GM18505 (cell line): Measurements from ENCODE around the gene OTOG.

ENCODE experiments used
- ATAC-seq: cut with Tn5 transposase; IDR thresholded peaks from one replicate; pipeline ENCODE4 v1.9.1; 2021; ENCODE audit not compliant: unreplicated experiment
- POLR2A ChIP-seq: IDR thresholded peaks from 4 replicates; pipeline ENCODE4 v1.6.1; 2011; ENCODE audit warnings: borderline replicate concordance; ENCODE audit not compliant: insufficient read depth, insufficient read length; ENCODE audit errors: extremely low read depth

OTOG gene

DNA sequence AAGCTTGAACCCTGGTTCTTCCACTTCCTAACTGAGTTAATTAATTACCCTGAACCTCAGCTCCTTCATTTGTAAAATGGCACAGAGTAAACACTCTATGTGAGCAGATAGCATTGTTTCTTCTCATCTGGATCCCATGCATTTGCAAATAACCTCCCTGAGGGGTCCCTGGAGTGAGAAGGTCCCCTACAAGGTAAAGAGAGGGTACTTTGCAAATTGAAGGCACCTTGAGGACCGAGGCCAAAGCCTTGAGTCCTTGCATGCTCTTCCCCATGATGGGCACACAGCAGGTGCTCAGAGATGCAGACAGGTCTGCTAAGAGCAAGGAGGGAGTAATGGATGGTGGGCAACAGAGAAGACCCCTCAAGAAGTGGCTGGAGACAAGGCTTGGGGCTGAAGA lies 33.2 kb downstream of the OTOG start:
- no peak for ATAC-seq
- no peak for TF ChIP-seq POLR2A

DNA sequence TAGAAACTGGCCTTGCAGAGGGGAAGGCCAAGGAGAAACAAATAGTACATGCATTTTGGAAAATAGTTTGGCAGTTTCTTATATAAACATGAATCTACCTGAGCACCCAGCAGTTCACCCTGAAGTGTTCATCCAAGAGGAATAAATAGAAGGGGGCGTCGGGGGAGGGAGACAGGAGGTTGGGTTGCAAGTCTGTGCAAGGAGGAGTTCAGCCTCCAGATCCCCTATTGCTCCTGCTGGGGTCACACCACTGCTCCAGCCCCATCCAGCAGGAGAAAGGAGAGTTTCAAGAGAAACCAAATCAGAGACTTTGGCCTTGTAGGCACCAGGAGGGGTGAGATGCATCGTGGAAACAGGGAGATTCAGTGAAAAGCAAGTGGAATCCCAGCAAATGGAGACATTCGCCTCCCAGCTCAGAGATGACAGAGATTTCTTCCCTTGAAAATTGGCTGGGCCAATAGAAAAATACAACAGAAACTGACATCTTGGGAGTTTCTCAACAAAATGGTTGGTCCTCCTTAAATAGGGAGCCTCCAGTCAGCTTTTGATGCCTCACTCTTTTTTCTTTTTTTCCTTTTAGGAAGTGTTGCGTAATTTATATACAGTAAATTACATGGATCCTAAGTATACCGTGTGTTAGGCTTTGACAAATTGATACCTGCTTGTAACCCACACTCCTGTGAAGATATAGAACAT lies 34.1 kb downstream of the OTOG start:
- no peak for TF ChIP-seq POLR2A
- no peak for ATAC-seq

DNA sequence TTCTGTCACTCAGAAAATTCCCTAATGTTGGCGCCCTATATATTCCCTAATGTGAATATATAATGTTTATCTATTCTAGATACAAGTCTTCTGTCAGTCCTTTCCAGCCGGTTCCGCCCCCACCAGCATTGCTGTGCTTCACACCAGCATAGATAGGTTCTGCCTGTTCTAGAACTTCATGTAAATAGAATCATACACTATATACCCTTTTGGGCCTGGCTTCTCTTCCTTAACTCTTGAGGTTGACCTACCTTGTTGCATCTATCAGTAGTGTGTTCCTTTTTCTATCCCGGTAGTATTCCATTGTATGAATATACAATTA lies 34.6 kb downstream of the OTOG start:
- TF ChIP-seq POLR2A = no peak
- ATAC-seq = no peak

DNA sequence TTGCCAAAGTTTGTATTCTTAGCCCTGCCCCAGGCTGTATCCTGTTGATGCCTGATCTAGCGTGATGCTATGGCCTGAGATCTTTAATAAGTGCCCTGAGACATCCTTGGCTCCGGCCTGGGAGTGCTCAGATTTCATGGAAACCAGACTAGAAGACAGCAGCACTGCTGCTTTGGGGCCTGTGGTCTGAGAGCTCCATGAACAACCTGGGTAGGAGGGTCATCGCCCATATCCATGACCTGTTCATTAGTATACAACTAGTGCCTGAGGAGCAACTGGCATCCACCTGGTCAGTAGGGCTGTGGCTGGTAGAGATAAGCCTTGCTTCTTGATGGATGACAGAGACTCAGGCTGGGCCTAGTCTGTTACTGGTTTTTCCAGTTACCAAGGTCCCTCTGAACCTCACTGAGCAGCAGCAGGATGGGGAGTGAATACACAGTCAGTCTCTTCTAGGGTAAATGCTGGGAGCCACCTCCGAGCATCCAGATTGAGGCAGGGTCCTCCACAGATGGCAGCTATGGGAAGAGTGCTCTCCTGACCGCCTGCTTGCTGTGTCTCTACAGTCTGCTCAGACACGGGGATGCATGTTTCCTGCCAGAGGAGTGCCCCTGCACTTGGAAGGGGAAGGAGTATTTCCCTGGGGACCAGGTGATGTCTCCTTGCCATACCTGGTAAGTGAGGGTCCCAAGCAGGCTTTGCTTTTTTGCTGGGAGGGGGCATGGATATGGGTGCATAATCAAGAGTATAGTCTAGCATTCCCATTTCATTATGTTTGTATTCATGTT lies 39.0 kb downstream of the OTOG start:
- no peak for ATAC-seq
- TF ChIP-seq POLR2A = no peak

DNA sequence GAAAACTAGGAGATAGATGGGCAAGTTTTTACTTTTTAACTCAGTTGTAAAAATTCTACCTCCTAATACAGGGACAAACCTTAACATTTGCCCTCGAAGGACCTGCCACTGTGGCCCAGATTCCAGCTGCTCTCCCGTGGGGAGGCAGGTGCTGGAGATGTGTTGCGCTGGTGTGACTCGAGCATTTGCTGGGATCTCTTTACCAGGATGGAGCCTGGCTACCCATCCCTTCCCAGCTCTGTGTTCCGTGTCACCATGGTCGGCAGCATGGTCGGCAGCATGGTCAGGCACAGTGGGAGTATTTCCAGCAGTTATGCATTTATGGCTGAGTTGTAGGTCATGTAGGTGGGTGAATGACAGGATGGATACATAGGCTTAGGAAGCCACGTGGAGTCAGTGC lies 41.1 kb downstream of the OTOG start:
- TF ChIP-seq POLR2A = no peak
- no peak for ATAC-seq

DNA sequence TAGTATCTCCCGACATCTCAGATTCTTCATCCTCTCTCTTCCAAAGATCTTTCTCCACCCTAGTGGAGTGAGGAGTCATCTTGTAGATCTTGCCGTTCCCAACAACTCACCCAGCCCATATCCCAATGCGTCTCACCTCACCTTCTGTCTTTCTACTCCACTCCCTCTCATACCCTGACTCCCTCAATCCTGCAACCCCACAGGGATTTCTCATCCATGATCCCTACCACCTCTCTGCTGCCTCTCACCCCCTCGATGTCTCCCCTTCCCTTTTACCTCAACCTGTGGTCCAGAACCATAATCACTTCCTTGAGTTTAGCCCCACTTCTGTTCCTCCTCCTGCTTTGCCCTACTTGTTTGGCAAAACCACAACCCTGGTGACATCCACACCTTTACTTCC lies 41.7 kb downstream of the OTOG start:
- ATAC-seq = no peak
- no peak for TF ChIP-seq POLR2A

DNA sequence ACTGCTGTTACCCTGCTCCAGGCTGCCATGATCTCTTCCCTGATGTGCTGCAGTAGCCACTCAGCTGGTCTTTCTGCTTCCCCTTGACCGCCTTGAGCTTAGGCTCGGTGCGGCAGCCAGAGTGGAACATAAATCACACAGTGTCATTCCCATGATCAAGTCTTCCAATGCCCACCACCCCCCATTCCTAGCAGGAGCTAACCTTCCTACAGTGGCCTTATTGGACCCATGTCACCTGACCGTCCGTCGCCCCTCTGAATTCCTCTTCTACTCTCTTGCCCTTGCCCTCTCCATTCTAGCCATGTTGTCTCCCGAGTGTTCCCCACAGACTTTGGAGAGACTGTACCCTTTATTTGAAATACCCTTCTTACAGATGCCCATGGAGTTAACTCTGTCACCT lies 43.4 kb downstream of the OTOG start:
- no peak for TF ChIP-seq POLR2A
- ATAC-seq = no peak

DNA sequence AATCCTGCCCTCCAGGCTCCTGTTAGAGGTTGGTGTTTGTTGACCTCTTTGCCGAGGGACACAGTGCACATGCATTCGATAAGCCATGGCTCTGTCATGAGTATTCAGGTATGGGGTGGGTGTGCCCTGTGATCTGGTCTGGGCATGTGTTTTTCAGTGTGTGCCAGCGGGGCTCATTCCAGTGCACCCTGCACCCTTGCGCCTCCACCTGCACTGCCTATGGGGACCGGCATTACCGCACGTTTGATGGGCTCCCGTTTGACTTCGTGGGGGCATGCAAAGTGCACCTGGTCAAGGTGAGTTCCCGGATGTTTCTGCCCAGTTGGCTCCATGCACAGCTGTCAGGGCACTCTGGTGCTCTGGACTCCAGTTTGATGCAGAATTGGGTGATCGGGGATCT lies 44.2 kb downstream of the OTOG start:
- TF ChIP-seq POLR2A = no peak
- ATAC-seq = no peak

DNA sequence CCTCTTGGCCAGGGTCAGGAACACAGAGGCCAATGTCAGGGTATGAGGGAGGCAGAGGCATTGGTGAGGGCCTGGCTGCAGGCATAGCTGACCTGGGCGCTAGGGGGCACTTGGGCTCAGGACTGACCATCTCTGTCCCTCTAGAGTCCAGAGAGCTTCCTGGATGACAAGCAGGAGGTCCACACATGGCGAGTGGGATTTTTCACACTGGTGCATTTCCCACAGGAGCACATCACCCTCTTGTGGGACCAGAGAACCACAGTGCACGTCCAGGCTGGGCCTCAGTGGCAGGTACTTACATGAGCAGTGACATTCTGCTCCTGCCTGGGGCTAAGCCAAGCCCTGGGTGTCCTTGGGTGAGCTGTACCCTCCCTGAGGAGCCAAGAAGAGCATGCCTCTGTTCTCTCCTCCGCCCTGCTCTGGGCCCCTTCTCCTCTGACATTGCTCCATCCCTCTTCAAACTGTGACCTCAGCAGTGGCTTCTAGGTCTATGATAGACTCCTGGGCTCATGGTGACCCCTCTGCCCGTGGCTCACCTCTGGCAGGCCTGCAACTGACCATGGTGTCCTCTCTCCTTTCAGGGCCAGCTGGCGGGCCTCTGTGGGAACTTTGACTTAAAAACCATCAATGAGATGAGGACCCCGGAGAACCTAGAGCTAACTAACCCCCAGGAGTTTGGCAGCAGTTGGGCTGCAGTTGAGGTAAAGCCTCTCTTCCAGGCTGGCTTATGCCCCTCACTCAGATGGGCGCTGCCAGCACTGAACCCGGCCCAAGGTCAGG lies 46.6 kb downstream of the OTOG start:
- TF ChIP-seq POLR2A = no peak
- no peak for ATAC-seq

DNA sequence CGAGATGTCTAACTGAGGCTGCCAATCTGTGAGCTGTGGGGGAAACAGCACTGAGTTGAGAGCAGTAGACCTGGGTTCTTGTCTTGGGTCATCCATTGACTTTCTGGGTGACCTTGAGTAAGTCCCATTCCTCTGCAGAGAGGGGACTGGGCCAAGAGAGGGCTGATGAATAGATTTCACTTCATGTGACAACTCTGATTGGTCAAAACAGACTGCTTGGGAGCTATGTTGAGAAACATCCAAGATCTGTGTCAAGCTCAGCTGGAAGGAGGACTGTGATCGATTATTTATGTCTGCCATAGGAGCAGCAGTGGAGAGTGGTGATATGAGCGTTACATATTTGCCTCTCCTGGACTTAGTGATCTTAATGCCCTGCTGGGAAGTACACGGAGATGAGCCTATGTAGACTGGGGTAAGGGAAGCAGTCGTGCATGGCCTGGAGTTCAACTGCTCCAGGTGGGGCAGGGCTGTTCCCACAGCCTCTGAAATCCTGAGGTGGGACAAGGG lies 47.7 kb downstream of the OTOG start:
- no peak for ATAC-seq
- TF ChIP-seq POLR2A = no peak

DNA sequence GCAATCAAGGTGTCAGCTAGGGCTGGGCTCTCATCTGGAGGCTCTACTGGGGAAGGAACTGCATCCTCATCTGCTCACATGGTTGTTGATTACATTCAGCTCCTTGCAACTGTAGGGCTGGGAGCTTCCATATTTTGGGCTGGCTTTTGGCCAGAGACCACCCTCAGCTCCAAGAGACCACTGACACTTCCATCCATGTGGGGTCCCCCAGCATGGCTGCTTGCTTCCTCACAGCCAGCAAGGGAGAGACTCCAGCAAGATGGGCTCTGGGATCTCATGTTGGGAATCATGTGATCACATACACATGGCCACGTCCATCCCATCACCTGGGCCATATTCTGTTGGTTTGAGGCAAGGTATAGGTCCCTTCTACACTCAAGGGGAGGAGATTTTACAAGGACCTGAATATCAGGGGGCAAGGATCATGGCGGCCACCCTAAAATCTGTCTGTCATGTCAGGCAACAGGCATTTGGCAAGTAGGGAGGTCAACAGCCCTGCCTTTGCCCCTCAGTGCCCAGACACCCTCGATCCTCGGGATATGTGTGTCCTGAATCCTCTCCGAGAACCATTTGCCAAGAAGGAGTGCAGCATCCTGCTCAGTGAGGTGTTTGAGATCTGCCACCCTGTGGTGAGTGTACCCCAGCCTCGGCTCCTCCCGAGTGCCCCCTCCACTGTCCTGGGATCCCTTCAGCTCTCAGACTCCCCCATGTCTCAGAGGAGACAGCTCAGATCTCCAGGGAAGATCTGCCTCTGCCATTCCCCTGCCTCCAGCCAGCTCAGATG lies 48.7 kb downstream of the OTOG start:
- ATAC-seq = no peak
- TF ChIP-seq POLR2A = no peak

DNA sequence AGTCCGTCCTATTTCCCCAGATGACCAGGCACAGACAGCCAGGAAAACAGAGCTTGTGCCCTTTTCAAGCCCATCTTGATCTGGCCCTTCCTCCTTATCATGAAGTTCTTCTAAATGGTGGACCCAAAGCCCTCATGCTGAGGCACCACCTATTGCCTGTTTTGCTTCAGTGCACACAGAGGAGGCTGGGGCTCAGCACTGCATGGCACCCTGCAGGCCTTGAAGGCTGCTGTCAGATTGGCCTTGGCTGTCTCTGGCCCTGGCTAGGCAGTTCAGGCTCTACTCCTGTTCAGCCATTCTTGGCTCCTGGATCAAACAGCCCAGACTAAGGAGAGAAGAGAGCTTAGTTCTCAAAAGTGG lies 49.2 kb downstream of the OTOG start:
- TF ChIP-seq POLR2A = no peak
- no peak for ATAC-seq

DNA sequence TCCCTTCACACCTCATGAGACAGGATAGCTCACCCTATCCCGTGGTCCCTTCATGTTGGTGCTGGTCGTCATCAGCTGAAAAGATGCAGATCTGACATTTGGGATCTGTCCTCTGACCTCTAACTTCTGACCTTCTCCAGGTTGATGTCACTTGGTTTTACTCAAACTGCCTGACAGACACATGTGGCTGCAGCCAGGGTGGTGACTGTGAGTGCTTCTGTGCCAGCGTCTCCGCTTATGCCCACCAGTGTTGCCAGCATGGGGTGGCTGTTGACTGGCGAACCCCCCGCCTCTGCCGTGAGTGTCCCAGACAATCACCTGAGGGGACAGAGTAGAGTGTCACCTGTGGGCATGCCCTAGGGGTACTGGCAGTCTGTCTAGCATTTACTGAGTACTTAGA lies 49.7 kb downstream of the OTOG start:
- TF ChIP-seq POLR2A = no peak
- no peak for ATAC-seq

DNA sequence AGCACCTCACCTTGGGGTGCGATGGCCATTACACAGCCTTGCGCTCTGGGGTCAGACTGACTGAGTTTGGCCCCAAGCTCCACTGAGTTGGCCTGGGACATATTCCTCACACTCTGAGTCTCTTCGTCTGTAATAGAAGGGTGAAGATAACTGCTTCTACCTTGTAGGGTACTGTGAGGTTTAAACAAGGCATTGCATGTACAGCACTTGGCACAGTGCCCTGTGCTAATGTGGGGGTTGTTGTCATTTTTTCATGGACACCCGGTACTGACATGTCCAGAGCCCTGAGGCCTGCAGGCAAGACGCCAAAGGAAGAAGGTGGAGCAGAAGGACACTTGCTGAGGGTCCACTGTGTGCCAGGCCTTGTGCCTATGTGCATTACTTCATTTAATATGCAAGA lies 50.7 kb downstream of the OTOG start:
- ATAC-seq = no peak
- TF ChIP-seq POLR2A = no peak
